ENCODE results near the gene REST.

REST gene

GRCh38 chr4:56953680-56954520, 46.2 kb downstream of the REST start:
- no peaks in the 10 kb centered on the region; the same call in 1 of the 2 replicates for H3K36me3 ChIP-seq (ENCODE audit: control insufficient read depth, insufficient read depth, low read length)
- no peaks in the 10 kb centered on the region for H3K4me1 ChIP-seq (ENCODE audit: control insufficient read depth, insufficient read depth, low read length)
- H3K27ac ChIP-seq (ENCODE audit: low read depth, low read length), result no peak overlapping the region
- H3K9ac ChIP-seq (ENCODE audit: low read length), result no peak overlapping the region
- H3K27me3 ChIP-seq (ENCODE audit: control insufficient read depth, insufficient read depth, low read length), result no peaks in the 10 kb centered on the region; the same call in 1 of the 2 replicates
- no peak overlapping the region for H3K4me3 ChIP-seq (ENCODE audit: low read depth, low read length)
- H3K9me3 ChIP-seq (ENCODE audit: control insufficient read depth, insufficient read depth, low read depth, low read length), result no peaks in the 10 kb centered on the region

GRCh38 chr4:56958111-56958517, 50.4 kb downstream of the REST start:
- no peak overlapping the region for H3K9ac ChIP-seq (ENCODE audit: low read length)
- no peak overlapping the region for H3K27ac ChIP-seq (ENCODE audit: low read depth, low read length)
- H3K9me3 ChIP-seq (ENCODE audit: control insufficient read depth, insufficient read depth, low read depth, low read length), result no peaks in the 10 kb centered on the region
- no peak overlapping the region for H3K4me3 ChIP-seq (ENCODE audit: low read depth, low read length)
- H3K4me1 ChIP-seq (ENCODE audit: control insufficient read depth, insufficient read depth, low read length), result no peaks in the 10 kb centered on the region
- no peaks in the 10 kb centered on the region for H3K27me3 ChIP-seq (ENCODE audit: control insufficient read depth, insufficient read depth, low read length)
- peaks cover 19% of the 10 kb centered on the region for H3K36me3 ChIP-seq (ENCODE audit: control insufficient read depth, insufficient read depth, low read length)

GRCh38 chr4:56959100-56959499, 51.4 kb downstream of the REST start:
- H3K4me3 ChIP-seq (ENCODE audit: low read depth, low read length), result no peak overlapping the region
- H3K27ac ChIP-seq (ENCODE audit: low read depth, low read length), result no peak overlapping the region
- no peaks in the 10 kb centered on the region for H3K4me1 ChIP-seq (ENCODE audit: control insufficient read depth, insufficient read depth, low read length)
- no peaks in the 10 kb centered on the region for H3K27me3 ChIP-seq (ENCODE audit: control insufficient read depth, insufficient read depth, low read length)
- no peaks in the 10 kb centered on the region for H3K9me3 ChIP-seq (ENCODE audit: control insufficient read depth, insufficient read depth, low read depth, low read length)
- peaks cover 26% of the 10 kb centered on the region for H3K36me3 ChIP-seq (ENCODE audit: control insufficient read depth, insufficient read depth, low read length)
- H3K9ac ChIP-seq (ENCODE audit: low read length), result no peak overlapping the region

GRCh38 chr4:56961107-56961500, 53.4 kb downstream of the REST start:
- H3K27ac ChIP-seq (ENCODE audit: low read depth, low read length), result no peak overlapping the region
- peaks cover 46% of the 10 kb centered on the region for H3K36me3 ChIP-seq (ENCODE audit: control insufficient read depth, insufficient read depth, low read length)

GRCh38 chr4:56971383-56971782, 63.7 kb downstream of the REST start:
- H3K9me3 ChIP-seq (ENCODE audit: control insufficient read depth, insufficient read depth, low read depth, low read length), result no peaks in the 10 kb centered on the region; the same call in 1 of the 2 replicates
- no peak overlapping the region for H3K4me3 ChIP-seq (ENCODE audit: low read depth, low read length)
- no peaks in the 10 kb centered on the region for H3K4me1 ChIP-seq (ENCODE audit: control insufficient read depth, insufficient read depth, low read length)
- no peak overlapping the region for H3K9ac ChIP-seq (ENCODE audit: low read length)
- no peak overlapping the region for H3K27ac ChIP-seq (ENCODE audit: low read depth, low read length)
- no peaks in the 10 kb centered on the region for H3K27me3 ChIP-seq (ENCODE audit: control insufficient read depth, insufficient read depth, low read length)
- peaks cover 76% of the 10 kb centered on the region for H3K36me3 ChIP-seq (ENCODE audit: control insufficient read depth, insufficient read depth, low read length)

More at GRCh38 chr4:56961107-56961500, 53.4 kb downstream of the REST start:
- H3K9ac ChIP-seq (ENCODE audit: low read length), result no peak overlapping the region
- H3K9me3 ChIP-seq (ENCODE audit: control insufficient read depth, insufficient read depth, low read depth, low read length), result no peaks in the 10 kb centered on the region
- no peak overlapping the region for H3K4me3 ChIP-seq (ENCODE audit: low read depth, low read length)
- no peaks in the 10 kb centered on the region for H3K27me3 ChIP-seq (ENCODE audit: control insufficient read depth, insufficient read depth, low read length)
- H3K4me1 ChIP-seq (ENCODE audit: control insufficient read depth, insufficient read depth, low read length), result no peaks in the 10 kb centered on the region

GRCh38 chr4:56972389-56972788, 64.7 kb downstream of the REST start:
- no peaks in the 10 kb centered on the region for H3K27me3 ChIP-seq (ENCODE audit: control insufficient read depth, insufficient read depth, low read length)
- H3K27ac ChIP-seq (ENCODE audit: low read depth, low read length), result no peak overlapping the region
- H3K4me3 ChIP-seq (ENCODE audit: low read depth, low read length), result no peak overlapping the region
- no peaks in the 10 kb centered on the region; the same call in 1 of the 2 replicates for H3K9me3 ChIP-seq (ENCODE audit: control insufficient read depth, insufficient read depth, low read depth, low read length)
- peaks cover 66% of the 10 kb centered on the region for H3K36me3 ChIP-seq (ENCODE audit: control insufficient read depth, insufficient read depth, low read length)
- H3K9ac ChIP-seq (ENCODE audit: low read length), result no peak overlapping the region
- no peaks in the 10 kb centered on the region for H3K4me1 ChIP-seq (ENCODE audit: control insufficient read depth, insufficient read depth, low read length)

- H3K36me3 ChIP-seq (ENCODE audit: control insufficient read depth, insufficient read depth, low read length), result peaks cover 62% of the 10 kb centered on the region
- no peak overlapping the region for H3K27ac ChIP-seq (ENCODE audit: low read depth, low read length)
- no peaks in the 10 kb centered on the region for H3K4me1 ChIP-seq (ENCODE audit: control insufficient read depth, insufficient read depth, low read length)
- H3K4me3 ChIP-seq (ENCODE audit: low read depth, low read length), result no peak overlapping the region
- H3K9me3 ChIP-seq (ENCODE audit: control insufficient read depth, insufficient read depth, low read depth, low read length), result no peaks in the 10 kb centered on the region; the same call in 1 of the 2 replicates
- H3K9ac ChIP-seq (ENCODE audit: low read length), result no peak overlapping the region
- H3K27me3 ChIP-seq (ENCODE audit: control insufficient read depth, insufficient read depth, low read length), result no peaks in the 10 kb centered on the region
These were observed 65.1 kb downstream of the REST start for GRCh38 chr4:56972809-56973208.

- Histone ChIP-seq H3K4me1 (ENCODE audit: control insufficient read depth, insufficient read depth, low read length) (no peaks in the 10 kb centered on the region), H3K4me3 (ENCODE audit: low read depth, low read length) (no peak overlapping the region), H3K27ac (ENCODE audit: low read depth, low read length) (no peak overlapping the region), H3K9me3 (ENCODE audit: control insufficient read depth, insufficient read depth, low read depth, low read length) (no peaks in the 10 kb centered on the region; the same call in 1 of the 2 replicates), H3K27me3 (ENCODE audit: control insufficient read depth, insufficient read depth, low read length) (no peaks in the 10 kb centered on the region), H3K9ac (ENCODE audit: low read length) (no peak overlapping the region), H3K36me3 (ENCODE audit: control insufficient read depth, insufficient read depth, low read length) (peaks cover 57% of the 10 kb centered on the region)
These were observed 65.6 kb downstream of the REST start for GRCh38 chr4:56973336-56973735.

- Histone ChIP-seq H3K4me3 (ENCODE audit: low read depth, low read length) (peak overlapping the region; percentile 87), H3K27ac (ENCODE audit: low read depth, low read length) (no peak overlapping the region; the same call in 1 of the 2 replicates), H3K36me3 (ENCODE audit: control insufficient read depth, insufficient read depth, low read length) (peaks cover 33% of the 10 kb centered on the region), H3K9me3 (ENCODE audit: control insufficient read depth, insufficient read depth, low read depth, low read length) (no peaks in the 10 kb centered on the region; the same call in 1 of the 2 replicates), H3K4me1 (ENCODE audit: control insufficient read depth, insufficient read depth, low read length) (no peaks in the 10 kb centered on the region), H3K27me3 (ENCODE audit: control insufficient read depth, insufficient read depth, low read length) (no peaks in the 10 kb centered on the region), H3K9ac (ENCODE audit: low read length) (peak overlapping the region; percentile 93)
These were observed 68.7 kb downstream of the REST start for GRCh38 chr4:56976283-56976836.

- peak overlapping the region; percentile 93 for H3K9ac ChIP-seq (ENCODE audit: low read length)
- peaks cover 28% of the 10 kb centered on the region for H3K36me3 ChIP-seq (ENCODE audit: control insufficient read depth, insufficient read depth, low read length)
- no peaks in the 10 kb centered on the region; the same call in 1 of the 2 replicates for H3K4me1 ChIP-seq (ENCODE audit: control insufficient read depth, insufficient read depth, low read length)
- H3K27ac ChIP-seq (ENCODE audit: low read depth, low read length), result peak overlapping the region; percentile 30; the same call in 1 of the 2 replicates
- peak overlapping the region; percentile 87 for H3K4me3 ChIP-seq (ENCODE audit: low read depth, low read length)
- H3K27me3 ChIP-seq (ENCODE audit: control insufficient read depth, insufficient read depth, low read length), result no peaks in the 10 kb centered on the region
- no peaks in the 10 kb centered on the region; the same call in 1 of the 2 replicates for H3K9me3 ChIP-seq (ENCODE audit: control insufficient read depth, insufficient read depth, low read depth, low read length)
These were observed 69.2 kb downstream of the REST start for GRCh38 chr4:56976837-56977320.
